Activated CD4-positive, CD25-positive, alpha-beta regulatory T cell treated with anti-CD3 and anti-CD28 coated beads, Interleukin-2, amount 50 U/mL, for 72 hours (primary cell): Measurements from ENCODE around the gene SORCS2.

Experiments used
- DNase-seq: peaks from one replicate; pipeline ENCODE4 v3.0.0; 2021

Gene SORCS2

GRCh38 chr4:7248857-7249256 is 56.5 kb downstream of the SORCS2 start:
- DNase-seq = no peak

- DNase-seq = no peak
Measured at GRCh38 chr4:7251321-7251720, 59.0 kb downstream of the SORCS2 start.

GRCh38 chr4:7252051-7252450 is 59.7 kb downstream of the SORCS2 start:
- no peak for DNase-seq

GRCh38 chr4:7252510-7253340 is 60.4 kb downstream of the SORCS2 start:
- no peak for DNase-seq

- no peak for DNase-seq
Measured at GRCh38 chr4:7253341-7253700, 61.0 kb downstream of the SORCS2 start.

- no peak for DNase-seq
Measured at GRCh38 chr4:7253837-7254236, 61.5 kb downstream of the SORCS2 start.

GRCh38 chr4:7254736-7255487 is 62.6 kb downstream of the SORCS2 start:
- DNase-seq = no peak

GRCh38 chr4:7255488-7255881 is 63.1 kb downstream of the SORCS2 start:
- no peak for DNase-seq

- DNase-seq = no peak
Measured at GRCh38 chr4:7255996-7256395, 63.7 kb downstream of the SORCS2 start.

GRCh38 chr4:7256984-7257810 is 64.9 kb downstream of the SORCS2 start:
- no peak for DNase-seq

GRCh38 chr4:7259039-7259438 is 66.7 kb downstream of the SORCS2 start:
- no peak for DNase-seq

GRCh38 chr4:7260569-7260968 is 68.2 kb downstream of the SORCS2 start:
- no peak for DNase-seq

- no peak for DNase-seq
Measured at GRCh38 chr4:7261087-7261486, 68.7 kb downstream of the SORCS2 start.

GRCh38 chr4:7261536-7261935 is 69.2 kb downstream of the SORCS2 start:
- DNase-seq = no peak

- no peak for DNase-seq
Measured at GRCh38 chr4:7262134-7262533, 69.8 kb downstream of the SORCS2 start.

GRCh38 chr4:7263166-7263565 is 70.8 kb downstream of the SORCS2 start:
- DNase-seq = no peak

GRCh38 chr4:7264694-7265093 is 72.4 kb downstream of the SORCS2 start:
- DNase-seq = no peak

- DNase-seq = no peak
Measured at GRCh38 chr4:7266525-7267292, 74.4 kb downstream of the SORCS2 start.

GRCh38 chr4:7267829-7268228 is 75.5 kb downstream of the SORCS2 start:
- DNase-seq = no peak

GRCh38 chr4:7268941-7269340 is 76.6 kb downstream of the SORCS2 start:
- DNase-seq = no peak

GRCh38 chr4:7270121-7270520 is 77.8 kb downstream of the SORCS2 start:
- DNase-seq = no peak

- no peak for DNase-seq
Measured at GRCh38 chr4:7272404-7272803, 80.1 kb downstream of the SORCS2 start.
